Stomach (tissue), 4 donors: ENCODE data around the gene SPEM2.

ENCODE experiments used
- CTCF ChIP-seq, 7 experiments: fragments of 450-650 bp in 4 of 7; fragments of 200-600 bp in 3 of 7; sonication (generic) in 3 of 7; IDR thresholded peaks; one replicate each; pipeline ENCODE4 v1.5.1; 2016 to 2019; ENCODE audit warnings: antibody characterized with exemption in 7 of 7, control low read depth in 2 of 7, mild to moderate bottlenecking in 1 of 7
- EP300 ChIP-seq: sonication (generic); formaldehyde crosslinking; IDR thresholded peaks from one replicate; pipeline ENCODE4 v1.6.1; 2017; ENCODE audit warnings: antibody characterized with exemption
- POLR2A ChIP-seq, 4 donors: fragments of 450-650 bp; IDR thresholded peaks; one replicate each; pipeline ENCODE4 v1.6.1; 2016; ENCODE audit warnings: antibody characterized with exemption in 4 of 4, control low read depth in 2 of 4, mild to moderate bottlenecking in 1 of 4, moderate library complexity in 1 of 4
- POLR2AphosphoS5 ChIP-seq, 3 donors: sonication (generic); formaldehyde crosslinking; IDR thresholded peaks; one replicate each; pipeline ENCODE4 v1.6.1; 2016; ENCODE audit warnings: antibody characterized with exemption in 3 of 3

GRCh38 chr17:7462474-7463371 is 37.3 kb downstream of the SPEM2 start:
- TF ChIP-seq CTCF (IDR thresholded peaks at IDR 0.05) (no peak), EP300 (no peak), POLR2AphosphoS5 (IDR thresholded peaks at IDR 0.05) (no peak), POLR2A (IDR thresholded peaks at IDR 0.05) (no peak)
